Measurements from ENCODE around the gene LEUTX. TPM values are rescaled to one million over a fixed set of nuclear protein-coding genes. Genes with fewer than 3 reads are reported as not detected.
A peak's percentile ranks its signal among the peaks of the same experiment; 100 is the strongest.
"Not testable (repeated sequence)": the region's sequence is repeated elsewhere in the genome, so short reads cannot be mapped to it uniquely, and the experiment has no call there.

The LEUTX gene
- total RNA-seq, 8 experiments from 2014 or later, result 34.9 TPM; not detected in 7

GRCh38 chr19:39796000-39796498 is 17.4 kb downstream of the LEUTX start:
- no peak for ATAC-seq (replicated peaks in 6 of 8)
- H3K4me1 ChIP-seq (replicated peaks in 1 of 2), result no peaks in the 10 kb centered on the region
- no peak overlapping the region for H3K4me3 ChIP-seq
- in situ Hi-C loops (cut with MboI; ENCODE audit: low pct_unique_long_range_greater_than_20kb in 2 of 9, low sequenced_read_pairs in 9 of 9, unreplicated experiment in 9 of 9), result loop anchor here in 2 of 9 experiments (25.0 kb wide), 1 partner anchor 166 kb away; the partner anchor contains the start of gene PSMC4 (in 2 of the 2)
- WGBS, 10 experiments, result 10 to 71% (median 23%) methylated on average over 1 to 2 of the region's 2 CpGs; no CpG with 5 or more reads in 4 of the 10 experiments
- no peak overlapping the region for H3K27ac ChIP-seq

GRCh38 chr19:39797083-39797482 is 18.4 kb downstream of the LEUTX start:
- Histone ChIP-seq H3K4me1 (replicated peaks in 1 of 2) (no peaks in the 10 kb centered on the region), H3K27ac (no peak overlapping the region), H3K4me3 (no peak overlapping the region)
- ATAC-seq (replicated peaks in 6 of 8), result no peak
- 0 to 67% (median 41%) methylated on average over 1 to 2 of the region's 2 CpGs for WGBS, 10 experiments
- in situ Hi-C loops (cut with MboI; ENCODE audit: low pct_unique_long_range_greater_than_20kb in 2 of 9, low sequenced_read_pairs in 9 of 9, unreplicated experiment in 9 of 9), result loop anchor here in 2 of 9 experiments (25.0 kb wide), 1 partner anchor 165 kb away; the partner anchor contains the start of gene PSMC4 (in 2 of the 2)

- H3K27ac ChIP-seq, result no peak overlapping the region
- in situ Hi-C loops (cut with MboI; ENCODE audit: low pct_unique_long_range_greater_than_20kb in 2 of 9, low sequenced_read_pairs in 9 of 9, unreplicated experiment in 9 of 9), result loop anchor here in 1 of 9 experiments (25.0 kb wide), 1 partner anchor 159 kb away; the partner anchor contains the start of gene PSMC4
- no peaks in the 10 kb centered on the region for H3K4me1 ChIP-seq (replicated peaks in 1 of 2)
- no peak overlapping the region for H3K4me3 ChIP-seq
- 6 to 56% (median 8%) methylated on average over 1 to 4 of the region's 4 CpGs; no CpG with 5 or more reads in 5 of the 10 experiments for WGBS, 10 experiments
- no peak for ATAC-seq (replicated peaks in 6 of 8)
Observed at GRCh38 chr19:39802958-39803357, 24.3 kb downstream of the LEUTX start.

- no peaks in the 10 kb centered on the region for H3K4me1 ChIP-seq (replicated peaks in 1 of 2)
- in situ Hi-C loops (cut with MboI; ENCODE audit: low pct_unique_long_range_greater_than_20kb in 2 of 9, low sequenced_read_pairs in 9 of 9, unreplicated experiment in 9 of 9), result loop anchor here in 1 of 9 experiments (25.0 kb wide), 1 partner anchor 157 kb away; the partner anchor contains the start of gene PSMC4
- ATAC-seq (replicated peaks in 6 of 8), result peak in 1 of 8 experiments; percentile 85
- 40 to 100% (median 68%) methylated on average over 1 to 4 of the region's 5 CpGs; no CpG with 5 or more reads in 6 of the 10 experiments for WGBS, 10 experiments
- H3K27ac ChIP-seq, result no peak overlapping the region
- H3K4me3 ChIP-seq, result no peak overlapping the region
Observed at GRCh38 chr19:39805104-39805503, 26.4 kb downstream of the LEUTX start.

- 24 to 86% (median 65%) methylated on average over 1 to 5 of the region's 5 CpGs for WGBS, 10 experiments
- Histone ChIP-seq H3K4me3 (no peak overlapping the region), H3K27ac (no peak overlapping the region), H3K4me1 (replicated peaks in 1 of 2) (no peaks in the 10 kb centered on the region)
- no peak for ATAC-seq (replicated peaks in 6 of 8)
- in situ Hi-C loops (cut with MboI; ENCODE audit: low pct_unique_long_range_greater_than_20kb in 2 of 9, low sequenced_read_pairs in 9 of 9, unreplicated experiment in 9 of 9), result loop anchor here in 1 of 9 experiments (25.0 kb wide), 1 partner anchor 154 kb away; the partner anchor contains the start of gene PSMC4
Observed at GRCh38 chr19:39807846-39808364, 29.3 kb downstream of the LEUTX start.

- not testable (repeated sequence) for H3K4me3 ChIP-seq; H3K4me1 ChIP-seq (replicated peaks in 1 of 2); ATAC-seq (replicated peaks in 6 of 8); H3K27ac ChIP-seq
- WGBS, 10 experiments, result 12 to 95% (median 79%) methylated on average over 2 to 6 of the region's 7 CpGs; no CpG with 5 or more reads in 3 of the 10 experiments
- in situ Hi-C loops (cut with MboI; ENCODE audit: low pct_unique_long_range_greater_than_20kb in 2 of 9, low sequenced_read_pairs in 9 of 9, unreplicated experiment in 9 of 9), result loop anchor here in 1 of 9 experiments (25.0 kb wide), 1 partner anchor 154 kb away; the partner anchor contains the start of gene PSMC4
Observed at GRCh38 chr19:39808688-39809087, 30.0 kb downstream of the LEUTX start.

- ATAC-seq (replicated peaks in 6 of 8), result no peak
- Histone ChIP-seq H3K4me1 (replicated peaks in 1 of 2) (no peaks in the 10 kb centered on the region), H3K27ac (no peak overlapping the region), H3K4me3 (no peak overlapping the region)
- WGBS, 10 experiments, result 43 to 100% (median 80%) methylated on average over 2 to 4 of the region's 4 CpGs; no CpG with 5 or more reads in 2 of the 10 experiments
- in situ Hi-C loops (cut with MboI; ENCODE audit: low pct_unique_long_range_greater_than_20kb in 2 of 9, low sequenced_read_pairs in 9 of 9, unreplicated experiment in 9 of 9), result loop anchor here in 1 of 9 experiments (25.0 kb wide), 1 partner anchor 153 kb away; the partner anchor contains the start of gene PSMC4
Observed at GRCh38 chr19:39809368-39809767, 30.7 kb downstream of the LEUTX start.

- Histone ChIP-seq H3K27ac (no peak overlapping the region), H3K4me1 (replicated peaks in 1 of 2) (no peaks in the 10 kb centered on the region), H3K4me3 (no peak overlapping the region)
- WGBS, 10 experiments, result 60 to 90% (median 85%) methylated on average over 1 to 4 of the region's 4 CpGs; no CpG with 5 or more reads in 4 of the 10 experiments
- ATAC-seq (replicated peaks in 6 of 8), result no peak
- in situ Hi-C loops (cut with MboI; ENCODE audit: low pct_unique_long_range_greater_than_20kb in 2 of 9, low sequenced_read_pairs in 9 of 9, unreplicated experiment in 9 of 9), result loop anchor here in 1 of 9 experiments (25.0 kb wide), 1 partner anchor 152 kb away; the partner anchor contains the start of gene PSMC4
Observed at GRCh38 chr19:39810424-39810823, 31.8 kb downstream of the LEUTX start.

GRCh38 chr19:39811064-39811463 is 32.4 kb downstream of the LEUTX start:
- ATAC-seq (replicated peaks in 6 of 8), result no peak
- in situ Hi-C loops (cut with MboI; ENCODE audit: low pct_unique_long_range_greater_than_20kb in 2 of 9, low sequenced_read_pairs in 9 of 9, unreplicated experiment in 9 of 9), result loop anchor here in 1 of 9 experiments (25.0 kb wide), 1 partner anchor 151 kb away; the partner anchor contains the start of gene PSMC4
- no peak overlapping the region for H3K4me3 ChIP-seq
- H3K27ac ChIP-seq, result no peak overlapping the region
- H3K4me1 ChIP-seq (replicated peaks in 1 of 2), result no peaks in the 10 kb centered on the region
- 39 to 100% (median 85%) methylated on average over 1 to 4 of the region's 4 CpGs; no CpG with 5 or more reads in 2 of the 10 experiments for WGBS, 10 experiments

- 47 to 87% (median 72%) methylated on average over 3 to 9 of the region's 9 CpGs; no CpG with 5 or more reads in 1 of the 10 experiments for WGBS, 10 experiments
- Histone ChIP-seq H3K4me1 (replicated peaks in 1 of 2) (no peaks in the 10 kb centered on the region), H3K27ac (no peak overlapping the region), H3K4me3 (no peak overlapping the region)
- ATAC-seq (replicated peaks in 6 of 8), result peak in 1 of 8 experiments; percentile 71
- in situ Hi-C loops (cut with MboI; ENCODE audit: low pct_unique_long_range_greater_than_20kb in 2 of 9, low sequenced_read_pairs in 9 of 9, unreplicated experiment in 9 of 9), result loop anchor here in 1 of 9 experiments (25.0 kb wide), 1 partner anchor 149 kb away; the partner anchor contains the start of gene PSMC4
Observed at GRCh38 chr19:39813264-39813993, 34.8 kb downstream of the LEUTX start.

- not testable (repeated sequence) for H3K4me1 ChIP-seq (replicated peaks in 1 of 2); H3K27ac ChIP-seq; H3K4me3 ChIP-seq; ATAC-seq (replicated peaks in 6 of 8)
- 90 to 100% (median 96%) methylated on average over 1 to 6 of the region's 6 CpGs; no CpG with 5 or more reads in 2 of the 10 experiments for WGBS, 10 experiments
- in situ Hi-C loops (cut with MboI; ENCODE audit: low pct_unique_long_range_greater_than_20kb in 2 of 9, low sequenced_read_pairs in 9 of 9, unreplicated experiment in 9 of 9), result loop anchor here in 1 of 9 experiments (25.0 kb wide), 1 partner anchor 148 kb away; the partner anchor contains the start of gene PSMC4
Observed at GRCh38 chr19:39814111-39814510, 35.5 kb downstream of the LEUTX start.

GRCh38 chr19:39814595-39814994 is 35.9 kb downstream of the LEUTX start:
- Histone ChIP-seq H3K4me3 (no peak overlapping the region), H3K4me1 (replicated peaks in 1 of 2) (no peaks in the 10 kb centered on the region), H3K27ac (no peak overlapping the region)
- no peak for ATAC-seq (replicated peaks in 6 of 8)
- in situ Hi-C loops (cut with MboI; ENCODE audit: low pct_unique_long_range_greater_than_20kb in 2 of 9, low sequenced_read_pairs in 9 of 9, unreplicated experiment in 9 of 9), result loop anchor here in 1 of 9 experiments (25.0 kb wide), 1 partner anchor 148 kb away; the partner anchor contains the start of gene PSMC4
- 14 to 100% (median 87%) methylated on average over 1 to 3 of the region's 3 CpGs; no CpG with 5 or more reads in 2 of the 10 experiments for WGBS, 10 experiments
